HL-60 (cell line): ENCODE measurements around the gene C6orf47.

Source experiments
- DNase-seq, 2 experiments: peaks; one replicate each; pipeline ENCODE4 v3.0.0-alpha.2; 2010 to 2020; ENCODE audit warnings: low read depth in 1 of 2, low spot score in 1 of 2
- H3K27ac ChIP-seq: fragments of 250-450 bp; sonication (Bioruptor Pico); replicated peaks from 2 replicates; pipeline ENCODE4 v1.5.1; 2020; ENCODE audit warnings: mild to moderate bottlenecking, moderate library complexity
- H3K27me3 ChIP-seq: fragments of 250-450 bp; sonication (Bioruptor Pico); 2 replicates; pipeline ENCODE4 v1.5.1; 2021; ENCODE audit warnings: mild to moderate bottlenecking, moderate library complexity; ENCODE audit not compliant: insufficient read depth, poor library complexity, severe bottlenecking
- H3K4me3 ChIP-seq: replicated peaks from 2 replicates; pipeline ENCODE4 v1.5.1; 2011; ENCODE audit warnings: mild to moderate bottlenecking, control low read depth, low read length; ENCODE audit not compliant: insufficient read depth
- GABPA ChIP-seq: IDR thresholded peaks from 2 replicates; pipeline ENCODE4 v1.6.1; 2012; ENCODE audit warnings: low read depth
- POLR2AphosphoS5 ChIP-seq: IDR thresholded peaks from 2 replicates; pipeline ENCODE4 v1.6.1; 2012; ENCODE audit warnings: low read depth
- SPI1 ChIP-seq: IDR thresholded peaks from 2 replicates; pipeline ENCODE4 v1.6.1; 2012; ENCODE audit warnings: low read depth, mild to moderate bottlenecking, borderline replicate concordance
- TF ChIP-seq, protein P1 (sequence below): IDR thresholded peaks from 2 replicates; pipeline ENCODE4 v1.6.1; 2012; ENCODE audit warnings: low read depth; ENCODE audit not compliant: insufficient replicate concordance
- TF ChIP-seq, protein P2 (sequence below): IDR thresholded peaks from one replicate; pipeline ENCODE4 v1.5.1; 2011; ENCODE audit warnings: low read length, control low read depth, inconsistent platforms; ENCODE audit not compliant: insufficient read depth

Gene C6orf47

DNA sequence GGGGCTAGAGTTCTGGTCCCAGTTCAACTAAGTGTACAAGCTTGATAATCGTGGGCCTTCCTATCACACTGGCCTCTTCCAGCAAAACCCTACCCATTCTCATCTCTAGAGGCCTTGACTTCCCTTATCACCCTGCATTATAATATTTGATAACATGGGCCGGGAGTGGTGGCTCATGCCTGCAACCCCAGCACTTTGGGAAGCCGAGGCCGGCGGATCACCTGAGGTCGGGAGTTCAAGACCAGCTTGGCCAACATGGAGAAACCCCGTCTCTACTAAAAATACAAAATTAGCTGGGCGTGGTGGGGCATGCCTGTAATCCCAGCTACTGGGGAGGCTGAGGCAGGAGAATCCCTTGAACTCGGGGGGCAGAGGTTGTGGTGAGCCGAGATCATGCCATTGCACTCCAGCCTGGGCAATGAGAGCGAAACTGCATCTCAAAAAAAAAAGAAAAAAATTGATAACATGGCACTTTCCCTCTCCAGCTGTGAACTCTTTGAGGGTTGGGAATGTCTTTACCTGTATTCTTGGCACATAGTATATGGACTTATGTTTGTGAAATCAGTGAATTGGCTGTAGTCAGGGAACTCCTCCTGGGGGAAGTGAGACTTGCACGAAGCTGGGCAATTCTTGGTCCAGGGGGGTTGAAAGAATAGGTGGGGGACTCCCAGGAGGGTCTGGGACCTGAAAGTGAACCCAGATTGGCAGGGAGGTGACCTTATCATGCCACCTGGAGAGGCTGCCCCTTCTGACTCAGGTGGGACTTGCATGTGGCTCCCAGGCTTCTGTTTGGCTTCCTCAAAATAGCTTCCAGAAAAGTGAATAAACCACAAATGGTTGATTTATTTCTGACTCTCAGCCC lies 915 bp upstream of the C6orf47 start:
- Histone ChIP-seq H3K27me3 (no peaks in the 10 kb centered on the region), H3K27ac (peak overlapping the region; percentile 66), H3K4me3 (no peak overlapping the region)
- TF ChIP-seq, protein P1, sequence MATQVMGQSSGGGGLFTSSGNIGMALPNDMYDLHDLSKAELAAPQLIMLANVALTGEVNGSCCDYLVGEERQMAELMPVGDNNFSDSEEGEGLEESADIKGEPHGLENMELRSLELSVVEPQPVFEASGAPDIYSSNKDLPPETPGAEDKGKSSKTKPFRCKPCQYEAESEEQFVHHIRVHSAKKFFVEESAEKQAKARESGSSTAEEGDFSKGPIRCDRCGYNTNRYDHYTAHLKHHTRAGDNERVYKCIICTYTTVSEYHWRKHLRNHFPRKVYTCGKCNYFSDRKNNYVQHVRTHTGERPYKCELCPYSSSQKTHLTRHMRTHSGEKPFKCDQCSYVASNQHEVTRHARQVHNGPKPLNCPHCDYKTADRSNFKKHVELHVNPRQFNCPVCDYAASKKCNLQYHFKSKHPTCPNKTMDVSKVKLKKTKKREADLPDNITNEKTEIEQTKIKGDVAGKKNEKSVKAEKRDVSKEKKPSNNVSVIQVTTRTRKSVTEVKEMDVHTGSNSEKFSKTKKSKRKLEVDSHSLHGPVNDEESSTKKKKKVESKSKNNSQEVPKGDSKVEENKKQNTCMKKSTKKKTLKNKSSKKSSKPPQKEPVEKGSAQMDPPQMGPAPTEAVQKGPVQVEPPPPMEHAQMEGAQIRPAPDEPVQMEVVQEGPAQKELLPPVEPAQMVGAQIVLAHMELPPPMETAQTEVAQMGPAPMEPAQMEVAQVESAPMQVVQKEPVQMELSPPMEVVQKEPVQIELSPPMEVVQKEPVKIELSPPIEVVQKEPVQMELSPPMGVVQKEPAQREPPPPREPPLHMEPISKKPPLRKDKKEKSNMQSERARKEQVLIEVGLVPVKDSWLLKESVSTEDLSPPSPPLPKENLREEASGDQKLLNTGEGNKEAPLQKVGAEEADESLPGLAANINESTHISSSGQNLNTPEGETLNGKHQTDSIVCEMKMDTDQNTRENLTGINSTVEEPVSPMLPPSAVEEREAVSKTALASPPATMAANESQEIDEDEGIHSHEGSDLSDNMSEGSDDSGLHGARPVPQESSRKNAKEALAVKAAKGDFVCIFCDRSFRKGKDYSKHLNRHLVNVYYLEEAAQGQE = no peak
- no peak for TF ChIP-seq SPI1
- TF ChIP-seq POLR2AphosphoS5 = no peak
- no peak for TF ChIP-seq GABPA
- TF ChIP-seq, protein P2, sequence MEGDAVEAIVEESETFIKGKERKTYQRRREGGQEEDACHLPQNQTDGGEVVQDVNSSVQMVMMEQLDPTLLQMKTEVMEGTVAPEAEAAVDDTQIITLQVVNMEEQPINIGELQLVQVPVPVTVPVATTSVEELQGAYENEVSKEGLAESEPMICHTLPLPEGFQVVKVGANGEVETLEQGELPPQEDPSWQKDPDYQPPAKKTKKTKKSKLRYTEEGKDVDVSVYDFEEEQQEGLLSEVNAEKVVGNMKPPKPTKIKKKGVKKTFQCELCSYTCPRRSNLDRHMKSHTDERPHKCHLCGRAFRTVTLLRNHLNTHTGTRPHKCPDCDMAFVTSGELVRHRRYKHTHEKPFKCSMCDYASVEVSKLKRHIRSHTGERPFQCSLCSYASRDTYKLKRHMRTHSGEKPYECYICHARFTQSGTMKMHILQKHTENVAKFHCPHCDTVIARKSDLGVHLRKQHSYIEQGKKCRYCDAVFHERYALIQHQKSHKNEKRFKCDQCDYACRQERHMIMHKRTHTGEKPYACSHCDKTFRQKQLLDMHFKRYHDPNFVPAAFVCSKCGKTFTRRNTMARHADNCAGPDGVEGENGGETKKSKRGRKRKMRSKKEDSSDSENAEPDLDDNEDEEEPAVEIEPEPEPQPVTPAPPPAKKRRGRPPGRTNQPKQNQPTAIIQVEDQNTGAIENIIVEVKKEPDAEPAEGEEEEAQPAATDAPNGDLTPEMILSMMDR = no peak
- no peak for DNase-seq

DNA sequence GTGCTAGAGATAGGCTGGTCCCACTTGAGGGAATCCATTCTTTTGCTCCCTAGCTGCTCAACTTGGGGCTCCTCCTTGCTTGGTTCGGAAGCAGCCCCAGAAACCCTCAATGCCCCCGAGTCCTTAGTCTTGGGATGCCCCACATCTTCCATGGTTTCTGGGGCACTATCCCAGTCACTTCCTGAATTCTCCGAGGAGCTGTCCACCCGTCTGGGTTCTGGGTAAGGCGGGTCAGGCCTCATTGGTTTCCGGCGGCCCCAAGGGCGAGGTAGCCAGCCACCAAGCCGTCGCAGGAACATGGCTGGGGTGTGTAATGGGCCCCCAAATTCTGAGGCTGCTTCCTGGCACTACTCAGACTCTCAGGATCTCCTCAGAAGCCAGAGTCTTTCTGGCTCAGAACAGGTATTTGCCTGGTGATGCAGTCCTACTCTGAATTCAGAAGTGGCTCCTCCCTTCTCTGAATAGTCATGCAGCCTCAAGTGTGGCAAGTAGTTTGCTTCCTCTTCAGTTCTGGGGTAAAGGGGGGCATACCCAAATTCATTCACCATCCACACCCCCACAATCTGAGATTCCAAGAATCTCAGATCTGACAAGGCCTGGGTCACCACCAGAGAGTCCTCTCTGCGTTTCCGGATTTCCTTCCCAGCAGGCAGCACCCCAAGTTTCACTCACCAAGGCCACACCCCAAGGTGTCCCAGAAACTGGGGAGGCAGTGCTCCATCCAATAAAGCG lies 763 bp downstream of the C6orf47 start:
- peak in 1 of 2 experiments; percentile 59 for DNase-seq
- Histone ChIP-seq H3K27me3 (no peaks in the 10 kb centered on the region), H3K27ac (peak overlapping the region; percentile 66), H3K4me3 (peak overlapping the region; percentile 73)
- TF ChIP-seq GABPA = no peak
- TF ChIP-seq POLR2AphosphoS5 = no peak
- TF ChIP-seq, protein P2 = no peak
- TF ChIP-seq, protein P1 = peak; percentile 91
- peak; percentile 60 for TF ChIP-seq SPI1

DNA sequence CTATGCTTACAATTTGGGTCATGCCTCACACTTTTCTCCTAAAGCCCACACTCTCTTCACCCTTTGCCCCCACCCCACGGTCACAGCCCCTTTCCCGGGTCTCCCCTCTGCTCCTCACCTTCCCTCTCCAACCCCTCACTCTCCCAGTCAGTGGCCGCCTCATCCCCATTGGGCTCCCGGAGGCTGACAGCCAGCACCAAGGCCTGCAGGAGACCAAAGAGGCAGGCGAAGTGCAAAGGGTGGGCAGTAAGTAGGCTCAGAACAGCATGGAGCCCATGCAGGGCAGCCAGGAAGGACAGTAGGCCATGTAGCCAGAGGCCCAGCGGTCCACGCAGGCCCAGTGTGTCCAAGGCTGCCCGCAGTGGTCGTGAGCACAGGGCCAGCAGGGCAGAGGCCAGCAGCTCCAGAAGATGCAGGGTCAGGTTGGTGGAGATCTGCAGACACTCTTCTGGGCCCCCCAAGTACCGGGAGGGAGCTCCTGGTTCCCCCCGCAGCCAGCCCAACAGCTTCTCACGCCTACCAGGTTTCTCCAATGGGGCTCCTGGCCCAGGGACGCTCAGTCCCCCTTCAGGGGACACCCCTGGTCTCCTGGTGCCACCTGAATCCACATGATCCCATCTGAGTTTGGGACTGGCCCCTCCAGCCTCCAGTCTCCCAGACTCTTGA lies 1.5 kb downstream of the C6orf47 start:
- peak overlapping the region; percentile 66 for H3K27ac ChIP-seq
- TF ChIP-seq POLR2AphosphoS5 (0 out of 2 replicates have a peak, but pooled peaks have one; percentile 9), GABPA (no peak), SPI1 (no peak)
- TF ChIP-seq, protein P2 = no peak
- TF ChIP-seq, protein P1 = no peak
- H3K27me3 ChIP-seq = no peaks in the 10 kb centered on the region
- no peak for DNase-seq
- peak overlapping the region; percentile 73 for H3K4me3 ChIP-seq
